ENCODE data around the gene NEURL2. TPM values are rescaled to one million over a fixed set of nuclear protein-coding genes. Genes with fewer than 3 reads are reported as not detected.

NEURL2 gene
- polyA plus RNA-seq, 3 donors: 0.14 to 1.1 TPM; not detected in 1

DNA sequence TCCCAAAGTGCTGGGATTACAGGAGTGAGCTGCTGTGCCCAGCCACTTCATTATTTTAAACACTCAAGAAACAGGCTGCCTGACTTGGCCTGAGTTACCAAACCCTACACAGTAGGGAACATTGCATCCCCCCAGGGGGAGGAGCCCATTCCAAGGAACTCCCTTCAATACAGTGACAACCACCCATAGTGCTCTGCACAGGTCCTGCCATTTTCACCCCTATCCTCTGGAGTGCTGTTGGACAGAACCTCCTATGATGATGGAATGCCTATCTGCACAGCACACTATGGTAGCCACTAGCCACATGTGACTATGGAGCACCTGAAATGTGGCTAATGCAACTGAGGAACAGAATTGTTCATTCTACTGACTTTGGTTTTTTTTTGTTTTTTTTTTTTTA lies 45.6 kb downstream of the NEURL2 start:
- H3K9me3 Mint-ChIP-seq: no peaks in the 10 kb centered on the region
- no peaks in the 10 kb centered on the region for H3K27me3 Mint-ChIP-seq (ENCODE audit: low read depth in 3 of 3)
- H3K36me3 Mint-ChIP-seq: peaks cover 60 to 93% of the 10 kb centered on the region in 2 donors
- H3K4me3 ChIP-seq (replicated peaks in 1 of 3; ENCODE audit: low read depth in 2 of 3, low read length in 3 of 3): no peak overlapping the region
- H4K20me1 ChIP-seq (ENCODE audit: insufficient read depth, low read length): peaks cover 38% of the 10 kb centered on the region
- no peak overlapping the region for H3K27ac ChIP-seq (ENCODE audit: low read depth in 1 of 2, low read length in 2 of 2)
- H3K79me2 ChIP-seq (ENCODE audit: insufficient read depth, low read length): peaks cover 8% of the 10 kb centered on the region
- peaks cover 12 to 14% of the 10 kb centered on the region in 2 donors for H3K4me1 ChIP-seq (ENCODE audit: control insufficient read depth in 1 of 2, insufficient read depth in 2 of 2, low read length in 2 of 2)
- H2AFZ ChIP-seq (ENCODE audit: insufficient read depth, low read depth, low read length, poor library complexity, severe bottlenecking): no peak overlapping the region
- H3K4me2 ChIP-seq (replicated peaks; ENCODE audit: extremely low read depth, low read length, poor library complexity, severe bottlenecking): no peak overlapping the region
- no peak overlapping the region for H3K27ac Mint-ChIP-seq
- peaks cover 15% of the 10 kb centered on the region for H3K4me1 Mint-ChIP-seq
- intact Hi-C loops (cut with micrococcal nuclease): no loop called here
- H3K9ac ChIP-seq (ENCODE audit: insufficient read depth, low read length, poor library complexity, severe bottlenecking): no peak overlapping the region
- H3K4me3 Mint-ChIP-seq: no peak overlapping the region
- H3K27me3 ChIP-seq (ENCODE audit: control insufficient read depth in 2 of 2, insufficient read depth in 2 of 2, low read length in 2 of 2): no peaks in the 10 kb centered on the region
- H3K36me3 ChIP-seq (replicated peaks in 1 of 2; ENCODE audit: control insufficient read depth in 1 of 2, insufficient read depth in 2 of 2, low read length in 2 of 2): peaks cover 72 to 94% of the 10 kb centered on the region in 2 donors
- TF ChIP-seq, protein P1, sequence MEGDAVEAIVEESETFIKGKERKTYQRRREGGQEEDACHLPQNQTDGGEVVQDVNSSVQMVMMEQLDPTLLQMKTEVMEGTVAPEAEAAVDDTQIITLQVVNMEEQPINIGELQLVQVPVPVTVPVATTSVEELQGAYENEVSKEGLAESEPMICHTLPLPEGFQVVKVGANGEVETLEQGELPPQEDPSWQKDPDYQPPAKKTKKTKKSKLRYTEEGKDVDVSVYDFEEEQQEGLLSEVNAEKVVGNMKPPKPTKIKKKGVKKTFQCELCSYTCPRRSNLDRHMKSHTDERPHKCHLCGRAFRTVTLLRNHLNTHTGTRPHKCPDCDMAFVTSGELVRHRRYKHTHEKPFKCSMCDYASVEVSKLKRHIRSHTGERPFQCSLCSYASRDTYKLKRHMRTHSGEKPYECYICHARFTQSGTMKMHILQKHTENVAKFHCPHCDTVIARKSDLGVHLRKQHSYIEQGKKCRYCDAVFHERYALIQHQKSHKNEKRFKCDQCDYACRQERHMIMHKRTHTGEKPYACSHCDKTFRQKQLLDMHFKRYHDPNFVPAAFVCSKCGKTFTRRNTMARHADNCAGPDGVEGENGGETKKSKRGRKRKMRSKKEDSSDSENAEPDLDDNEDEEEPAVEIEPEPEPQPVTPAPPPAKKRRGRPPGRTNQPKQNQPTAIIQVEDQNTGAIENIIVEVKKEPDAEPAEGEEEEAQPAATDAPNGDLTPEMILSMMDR (IDR thresholded peaks at IDR 0.05): no peak
- H3K9me3 ChIP-seq (replicated peaks in 1 of 2; ENCODE audit: control insufficient read depth in 1 of 2, insufficient read depth in 1 of 2, low read length in 2 of 2): no peaks in the 10 kb centered on the region
- no peak for DNase-seq

DNA sequence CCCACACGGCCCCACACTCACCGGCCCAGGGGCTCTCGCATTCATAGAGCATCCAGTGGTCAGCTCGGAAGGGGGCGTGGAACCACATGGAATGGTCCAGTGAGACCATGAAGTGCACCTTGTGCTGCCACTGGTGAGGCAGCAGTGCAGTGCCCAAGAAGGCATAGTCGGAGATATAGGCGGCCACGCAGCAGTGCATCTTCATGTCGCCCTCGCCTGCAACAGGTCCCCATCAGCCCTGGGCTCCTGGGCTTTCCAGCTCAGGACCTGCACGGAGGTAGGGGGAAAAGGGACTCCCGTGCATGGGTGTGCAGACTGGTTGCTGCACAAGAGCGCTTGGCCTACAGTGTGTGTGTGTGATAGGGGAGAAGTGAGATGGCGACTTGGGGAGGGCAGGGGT lies 47.5 kb downstream of the NEURL2 start:
- no peak overlapping the region for H3K9ac ChIP-seq (ENCODE audit: insufficient read depth, low read length, poor library complexity, severe bottlenecking)
- Mint-ChIP-seq H3K4me3 (no peak overlapping the region), H3K27me3 (ENCODE audit: low read depth in 3 of 3) (no peaks in the 10 kb centered on the region), H3K36me3 (peaks cover 59 to 95% of the 10 kb centered on the region in 2 donors), H3K27ac (peak overlapping the region in 3 of 7 donors; percentile 27 to 75 (median 42)), H3K9me3 (no peaks in the 10 kb centered on the region), H3K4me1 (peaks cover 17% of the 10 kb centered on the region)
- intact Hi-C loops (cut with micrococcal nuclease): no loop called here
- H3K4me2 ChIP-seq (replicated peaks; ENCODE audit: extremely low read depth, low read length, poor library complexity, severe bottlenecking): no peak overlapping the region
- H3K79me2 ChIP-seq (ENCODE audit: insufficient read depth, low read length): peaks cover 1% of the 10 kb centered on the region
- 97% methylated on average over 11 of the region's 14 CpGs for WGBS (ENCODE audit: insufficient coverage)
- peaks cover 31% of the 10 kb centered on the region for H4K20me1 ChIP-seq (ENCODE audit: insufficient read depth, low read length)
- TF ChIP-seq, protein P1 (IDR thresholded peaks at IDR 0.05): no peak
- H3K36me3 ChIP-seq (replicated peaks in 1 of 2; ENCODE audit: control insufficient read depth in 1 of 2, insufficient read depth in 2 of 2, low read length in 2 of 2): peaks cover 71 to 88% of the 10 kb centered on the region in 2 donors
- H3K4me3 ChIP-seq (replicated peaks in 1 of 3; ENCODE audit: low read depth in 2 of 3, low read length in 3 of 3): no peak overlapping the region
- no peaks in the 10 kb centered on the region for H3K9me3 ChIP-seq (replicated peaks in 1 of 2; ENCODE audit: control insufficient read depth in 1 of 2, insufficient read depth in 1 of 2, low read length in 2 of 2)
- H3K27me3 ChIP-seq (ENCODE audit: control insufficient read depth in 2 of 2, insufficient read depth in 2 of 2, low read length in 2 of 2): no peaks in the 10 kb centered on the region
- peaks cover 12 to 14% of the 10 kb centered on the region in 2 donors for H3K4me1 ChIP-seq (ENCODE audit: control insufficient read depth in 1 of 2, insufficient read depth in 2 of 2, low read length in 2 of 2)
- no peak for DNase-seq
- H2AFZ ChIP-seq (ENCODE audit: insufficient read depth, low read depth, low read length, poor library complexity, severe bottlenecking): no peak overlapping the region
- no peak overlapping the region for H3K27ac ChIP-seq (ENCODE audit: low read depth in 1 of 2, low read length in 2 of 2)
